Neuronal stem cell (in vitro differentiated cells): Measurements from ENCODE around the gene RPL7A.
"Not testable (repeated sequence)": the region's sequence is repeated elsewhere in the genome, so short reads cannot be mapped to it uniquely, and the experiment has no call there.

Experiments used
- DNase-seq: peaks from one replicate; pipeline ENCODE4 v3.0.0-alpha.2; 2013; ENCODE audit warnings: low spot score
- H2AFZ ChIP-seq: one replicate; pipeline ENCODE4 v1.6.1; 2013; ENCODE audit warnings: mild to moderate bottlenecking, low read length, inconsistent platforms
- H2AK5ac ChIP-seq: 2 replicates; pipeline ENCODE4 v1.6.1; 2013; ENCODE audit warnings: low read depth, mild to moderate bottlenecking, inconsistent platforms, low read length, moderate library complexity, mixed read lengths
- H2BK120ac ChIP-seq: 2 replicates; pipeline ENCODE4 v1.6.1; 2013; ENCODE audit warnings: low read depth, mild to moderate bottlenecking, inconsistent platforms, low read length, moderate library complexity, mixed read lengths
- H2BK12ac ChIP-seq: one replicate; pipeline ENCODE4 v1.6.1; 2013; ENCODE audit warnings: low read length, inconsistent platforms
- H2BK15ac ChIP-seq: 2 replicates; pipeline ENCODE4 v1.6.1; 2013; ENCODE audit warnings: mild to moderate bottlenecking, low read length, inconsistent platforms, mixed read lengths
- H2BK5ac ChIP-seq: one replicate; pipeline ENCODE4 v1.6.1; 2013; ENCODE audit warnings: inconsistent platforms, mild to moderate bottlenecking, low read length, moderate library complexity
- H3K14ac ChIP-seq: one replicate; pipeline ENCODE4 v1.6.1; 2013; ENCODE audit warnings: low read length, inconsistent platforms
- H3K18ac ChIP-seq: 2 replicates; pipeline ENCODE4 v1.6.1; 2013; ENCODE audit warnings: low read length, inconsistent platforms
- H3K23ac ChIP-seq: 2 replicates; pipeline ENCODE4 v1.6.1; 2013; ENCODE audit warnings: low read depth, mild to moderate bottlenecking, mixed read lengths, low read length, inconsistent platforms; ENCODE audit not compliant: poor library complexity
- H3K27ac ChIP-seq: replicated peaks from 3 replicates; pipeline ENCODE4 v1.5.1; 2013; ENCODE audit warnings: low read length, inconsistent platforms
- H3K27me3 ChIP-seq, 3 experiments: 2 replicates each; pipeline ENCODE4 v1.6.1; 2013; ENCODE audit warnings: low read length in 3 of 3, mild to moderate bottlenecking in 2 of 3, inconsistent platforms in 1 of 3, low read depth in 1 of 3, mixed read lengths in 1 of 3, moderate library complexity in 1 of 3; ENCODE audit not compliant: control insufficient read depth in 3 of 3, insufficient read depth in 3 of 3
- H3K36me3 ChIP-seq, 2 donors: replicated peaks in 1 of 2; 2 replicates each; pipeline ENCODE4 v1.6.1; 2013; ENCODE audit warnings: low read length in 2 of 2; ENCODE audit not compliant: control insufficient read depth in 2 of 2, insufficient read depth in 2 of 2
- H3K4ac ChIP-seq: 2 replicates; pipeline ENCODE4 v1.6.1; 2013; ENCODE audit warnings: inconsistent platforms, mild to moderate bottlenecking, low read length, moderate library complexity
- H3K4me1 ChIP-seq, 2 donors: 1 replicate in 1 of 2; 2 replicates in 1 of 2; pipeline ENCODE4 v1.6.1; 2013; ENCODE audit warnings: low read length in 2 of 2, low read depth in 1 of 2; ENCODE audit not compliant: control insufficient read depth in 2 of 2, insufficient read depth in 1 of 2
- H3K4me2 ChIP-seq: one replicate; pipeline ENCODE4 v1.6.1; 2013; ENCODE audit warnings: mild to moderate bottlenecking, low read length, inconsistent platforms; ENCODE audit not compliant: insufficient read depth, poor library complexity, severe bottlenecking
- H3K4me3 ChIP-seq, 2 donors: 2 replicates each; pipeline ENCODE4 v1.5.1; 2013; ENCODE audit warnings: low read length in 2 of 2, mild to moderate bottlenecking in 2 of 2, inconsistent platforms in 1 of 2, moderate library complexity in 1 of 2
- H3K79me1 ChIP-seq: one replicate; pipeline ENCODE4 v1.6.1; 2013; ENCODE audit warnings: low read depth, mild to moderate bottlenecking, inconsistent platforms, low read length, moderate library complexity
- H3K9ac ChIP-seq: one replicate; pipeline ENCODE4 v1.6.1; 2013; ENCODE audit warnings: mild to moderate bottlenecking, low read depth, low read length, inconsistent platforms; ENCODE audit not compliant: poor library complexity
- H3K9me3 ChIP-seq, 2 donors: replicated peaks in 1 of 2; 2 replicates each; pipeline versions ENCODE3 to v1.6.1; 2013; ENCODE audit warnings: low read length in 2 of 2, mild to moderate bottlenecking in 2 of 2, inconsistent platforms in 1 of 2, low read depth in 1 of 2, mixed read lengths in 1 of 2, moderate library complexity in 1 of 2; ENCODE audit not compliant: control insufficient read depth in 2 of 2, insufficient read depth in 1 of 2
- H4K8ac ChIP-seq: one replicate; pipeline ENCODE4 v1.6.1; 2013; ENCODE audit warnings: low read depth, mild to moderate bottlenecking, inconsistent platforms, low read length, moderate library complexity
- H4K91ac ChIP-seq: one replicate; pipeline ENCODE4 v1.6.1; 2013; ENCODE audit warnings: low read length, low read depth, mild to moderate bottlenecking, inconsistent platforms; ENCODE audit not compliant: poor library complexity
- WGBS, 2 donors: extraction: QIAGEN DNeasy Blood & Tissue Kit; methylation state at CpG; one replicate each; pipeline ENCODE4 v1.1.7; 2013; ENCODE audit warnings: missing lambda C conversion rate in 2 of 2, mixed read lengths in 1 of 2; ENCODE audit not compliant: insufficient read length in 2 of 2, insufficient replicate concordance in 1 of 2; ENCODE audit errors: extremely low coverage in 2 of 2; 5-methylcytosine and 5-hydroxymethylcytosine counted together

The RPL7A gene

DNA sequence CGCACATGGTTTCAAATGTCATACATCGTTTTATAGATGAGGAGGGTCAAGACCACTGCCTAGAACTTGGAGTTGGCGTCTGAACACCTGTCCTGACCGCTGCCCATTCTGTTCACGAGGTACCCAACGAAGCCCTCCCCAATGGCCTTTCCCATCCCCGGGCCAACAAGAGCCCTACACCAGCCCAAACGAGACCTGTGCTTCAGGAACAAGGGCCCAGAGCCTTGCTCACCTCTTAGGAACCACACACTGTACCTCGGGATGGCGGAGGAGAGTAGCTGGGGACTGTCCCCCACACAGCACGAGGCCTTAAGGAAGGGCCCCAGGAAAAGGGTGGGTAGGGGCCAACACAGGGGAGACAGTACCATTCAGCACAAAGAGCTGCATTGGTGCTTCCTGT is 15.0 kb upstream of the RPL7A start:
- no peak overlapping the region for H3K4me2 ChIP-seq
- no peak overlapping the region for H3K18ac ChIP-seq
- H3K9ac ChIP-seq, result no peak overlapping the region
- H2AK5ac ChIP-seq, result no peak overlapping the region
- no peak overlapping the region for H3K4ac ChIP-seq
- H3K4me1 ChIP-seq, result peaks cover 5 to 6% of the 10 kb centered on the region in 2 donors
- WGBS, 2 donors, result no CpG with 5 or more reads among the region's 11 CpGs
- H3K27me3 ChIP-seq, result no peaks in the 10 kb centered on the region
- H3K14ac ChIP-seq, result no peak overlapping the region
- H2BK120ac ChIP-seq, result no peak overlapping the region
- H2BK5ac ChIP-seq, result no peak overlapping the region
- no peak overlapping the region for H2AFZ ChIP-seq
- no peak overlapping the region for H4K8ac ChIP-seq
- H2BK15ac ChIP-seq, result no peak overlapping the region
- H3K79me1 ChIP-seq, result peaks cover 12% of the 10 kb centered on the region
- no peak overlapping the region for H3K23ac ChIP-seq
- H3K27ac ChIP-seq, result no peak overlapping the region
- no peak overlapping the region for H2BK12ac ChIP-seq
- no peaks in the 10 kb centered on the region for H3K9me3 ChIP-seq
- H4K91ac ChIP-seq, result no peak overlapping the region
- DNase-seq, result no peak
- H3K36me3 ChIP-seq, result peaks cover 36 to 61% of the 10 kb centered on the region in 2 donors
- no peak overlapping the region for H3K4me3 ChIP-seq

DNA sequence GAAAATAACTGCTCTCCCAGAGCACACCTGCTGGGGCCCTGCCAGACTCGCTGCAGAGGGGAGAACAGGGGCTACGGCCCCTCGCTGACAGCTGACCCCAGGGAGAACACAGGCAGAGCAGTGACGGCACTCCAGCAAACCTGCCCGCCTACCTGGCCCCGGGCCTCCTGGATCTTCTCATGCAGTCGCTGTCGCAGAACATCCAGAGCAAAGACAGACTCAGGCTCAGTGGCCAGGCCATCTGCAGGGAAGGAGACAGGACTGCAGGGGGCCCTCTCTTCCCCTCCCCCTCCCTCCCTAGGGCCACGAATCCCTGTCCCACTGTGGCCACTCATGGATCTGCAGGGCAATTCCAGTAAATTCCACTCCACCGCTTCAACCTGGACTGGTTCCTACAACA is 14.5 kb upstream of the RPL7A start:
- Histone ChIP-seq H3K18ac (no peak overlapping the region), H3K27me3 (no peaks in the 10 kb centered on the region), H3K4ac (no peak overlapping the region), H3K27ac (no peak overlapping the region), H3K23ac (no peak overlapping the region), H4K8ac (no peak overlapping the region), H4K91ac (no peak overlapping the region), H2BK15ac (no peak overlapping the region), H3K9me3 (no peaks in the 10 kb centered on the region), H2BK5ac (no peak overlapping the region), H3K79me1 (peaks cover 12% of the 10 kb centered on the region), H3K9ac (no peak overlapping the region), H2AFZ (no peak overlapping the region), H2BK12ac (no peak overlapping the region), H3K36me3 (peaks cover 36 to 62% of the 10 kb centered on the region in 2 donors), H2BK120ac (no peak overlapping the region), H3K4me3 (no peak overlapping the region), H3K4me1 (peaks cover 5 to 6% of the 10 kb centered on the region in 2 donors), H3K4me2 (no peak overlapping the region), H3K14ac (no peak overlapping the region), H2AK5ac (no peak overlapping the region)
- no peak for DNase-seq
- no CpG with 5 or more reads among the region's 10 CpGs for WGBS, 2 donors

DNA sequence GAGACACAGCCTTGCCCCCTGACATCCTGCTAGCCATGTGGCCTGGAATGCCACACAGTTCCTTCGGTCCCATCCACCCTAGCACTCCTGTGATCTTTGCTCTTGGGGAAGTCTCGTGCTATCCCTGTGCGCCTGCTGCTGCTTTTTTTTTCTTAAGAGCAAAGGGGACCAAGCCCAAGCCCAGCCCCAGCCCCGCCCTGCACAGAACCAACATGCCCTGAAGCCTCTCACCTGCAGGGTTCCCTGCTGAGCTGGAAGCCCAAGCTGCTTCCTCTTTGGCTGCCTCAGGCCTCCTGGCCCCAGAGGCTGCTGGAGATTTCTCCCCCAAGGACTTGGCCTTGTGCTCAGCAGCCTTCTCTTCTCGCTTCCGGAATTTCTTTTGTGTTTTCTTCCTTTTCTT is 13.9 kb upstream of the RPL7A start:
- no peak overlapping the region for H3K18ac ChIP-seq
- H2AFZ ChIP-seq, result no peak overlapping the region
- no peak overlapping the region for H2BK12ac ChIP-seq
- no peak overlapping the region for H3K9ac ChIP-seq
- no peak overlapping the region for H3K27ac ChIP-seq
- no peak overlapping the region for H3K14ac ChIP-seq
- H4K8ac ChIP-seq, result no peak overlapping the region
- no peak overlapping the region for H4K91ac ChIP-seq
- peaks cover 12% of the 10 kb centered on the region for H3K79me1 ChIP-seq
- H2BK15ac ChIP-seq, result no peak overlapping the region
- no peak overlapping the region for H3K23ac ChIP-seq
- H3K4ac ChIP-seq, result no peak overlapping the region
- no peaks in the 10 kb centered on the region for H3K27me3 ChIP-seq
- H2BK5ac ChIP-seq, result no peak overlapping the region
- peaks cover 5 to 6% of the 10 kb centered on the region in 2 donors for H3K4me1 ChIP-seq
- peaks cover 41 to 68% of the 10 kb centered on the region in 2 donors for H3K36me3 ChIP-seq
- H3K4me3 ChIP-seq, result no peak overlapping the region
- no peak for DNase-seq
- WGBS, 2 donors, result no CpG with 5 or more reads among the region's 6 CpGs
- H3K9me3 ChIP-seq, result no peaks in the 10 kb centered on the region
- H2AK5ac ChIP-seq, result no peak overlapping the region
- no peak overlapping the region for H3K4me2 ChIP-seq
- no peak overlapping the region for H2BK120ac ChIP-seq

DNA sequence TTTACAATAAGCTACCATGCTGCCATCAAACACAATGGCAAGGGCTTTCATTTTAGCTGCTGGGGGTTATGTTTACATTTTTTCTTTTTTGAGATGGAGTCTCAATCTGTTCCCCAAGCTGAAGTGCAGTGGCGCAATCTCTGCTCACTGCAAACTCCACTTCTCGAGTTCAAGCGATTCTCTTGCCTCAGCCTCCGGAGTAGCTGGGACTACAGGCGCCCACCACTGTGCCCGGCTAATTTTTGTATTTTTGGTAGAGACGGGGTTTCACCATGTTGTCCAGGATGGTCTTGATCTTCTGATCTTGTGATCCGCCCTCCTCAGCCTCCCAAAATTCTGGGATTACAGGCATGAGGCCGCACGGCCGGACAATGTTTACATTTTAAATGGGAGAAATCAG is 13.1 kb upstream of the RPL7A start:
- H4K8ac ChIP-seq, H2BK5ac ChIP-seq, H2BK120ac ChIP-seq, H2AFZ ChIP-seq, H3K9me3 ChIP-seq, H2BK15ac ChIP-seq, H3K27ac ChIP-seq, H3K4me2 ChIP-seq, H3K14ac ChIP-seq, H2AK5ac ChIP-seq, H3K9ac ChIP-seq, H3K27me3 ChIP-seq, H3K23ac ChIP-seq, DNase-seq, H3K4ac ChIP-seq, H2BK12ac ChIP-seq, H3K18ac ChIP-seq, H4K91ac ChIP-seq, H3K4me1 ChIP-seq: not testable (repeated sequence)
- peaks cover 46 to 71% of the 10 kb centered on the region in 2 donors for H3K36me3 ChIP-seq
- no CpG with 5 or more reads among the region's 11 CpGs for WGBS, 2 donors
- H3K79me1 ChIP-seq, result peaks cover 12% of the 10 kb centered on the region
- peak overlapping the region in 1 of 2 donors; percentile 82 for H3K4me3 ChIP-seq
